HG02870 (cell line): ENCODE data around the gene CYP2W1.
"Not testable (repeated sequence)": the region's sequence is repeated elsewhere in the genome, so short reads cannot be mapped to it uniquely, and the experiment has no call there.

Experiments
- ATAC-seq: cut with Tn5 transposase; IDR thresholded peaks from one replicate; pipeline ENCODE4 v1.9.1; 2021; ENCODE audit warnings: mild to moderate bottlenecking, moderate library complexity; ENCODE audit not compliant: unreplicated experiment

CYP2W1 gene, protein sequence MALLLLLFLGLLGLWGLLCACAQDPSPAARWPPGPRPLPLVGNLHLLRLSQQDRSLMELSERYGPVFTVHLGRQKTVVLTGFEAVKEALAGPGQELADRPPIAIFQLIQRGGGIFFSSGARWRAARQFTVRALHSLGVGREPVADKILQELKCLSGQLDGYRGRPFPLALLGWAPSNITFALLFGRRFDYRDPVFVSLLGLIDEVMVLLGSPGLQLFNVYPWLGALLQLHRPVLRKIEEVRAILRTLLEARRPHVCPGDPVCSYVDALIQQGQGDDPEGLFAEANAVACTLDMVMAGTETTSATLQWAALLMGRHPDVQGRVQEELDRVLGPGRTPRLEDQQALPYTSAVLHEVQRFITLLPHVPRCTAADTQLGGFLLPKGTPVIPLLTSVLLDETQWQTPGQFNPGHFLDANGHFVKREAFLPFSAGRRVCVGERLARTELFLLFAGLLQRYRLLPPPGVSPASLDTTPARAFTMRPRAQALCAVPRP

GRCh38 chr7:983004-983615 lies at the start of gene CYP2W1:
CYP2W1 (plus strand) TSS chr7:983181; CDS start chr7:983212, 31 bp downstream.
- no peak for ATAC-seq

- ATAC-seq: no peak
Observed at GRCh38 chr7:934469-935163, 48.4 kb upstream of the CYP2W1 start.

- no peak for ATAC-seq
Observed at GRCh38 chr7:935164-935873, 47.7 kb upstream of the CYP2W1 start.

- ATAC-seq: no peak
Observed at GRCh38 chr7:935874-936385, 47.1 kb upstream of the CYP2W1 start.

- peak; percentile 84 for ATAC-seq
Observed at GRCh38 chr7:936386-937054, 46.5 kb upstream of the CYP2W1 start.

DNA sequence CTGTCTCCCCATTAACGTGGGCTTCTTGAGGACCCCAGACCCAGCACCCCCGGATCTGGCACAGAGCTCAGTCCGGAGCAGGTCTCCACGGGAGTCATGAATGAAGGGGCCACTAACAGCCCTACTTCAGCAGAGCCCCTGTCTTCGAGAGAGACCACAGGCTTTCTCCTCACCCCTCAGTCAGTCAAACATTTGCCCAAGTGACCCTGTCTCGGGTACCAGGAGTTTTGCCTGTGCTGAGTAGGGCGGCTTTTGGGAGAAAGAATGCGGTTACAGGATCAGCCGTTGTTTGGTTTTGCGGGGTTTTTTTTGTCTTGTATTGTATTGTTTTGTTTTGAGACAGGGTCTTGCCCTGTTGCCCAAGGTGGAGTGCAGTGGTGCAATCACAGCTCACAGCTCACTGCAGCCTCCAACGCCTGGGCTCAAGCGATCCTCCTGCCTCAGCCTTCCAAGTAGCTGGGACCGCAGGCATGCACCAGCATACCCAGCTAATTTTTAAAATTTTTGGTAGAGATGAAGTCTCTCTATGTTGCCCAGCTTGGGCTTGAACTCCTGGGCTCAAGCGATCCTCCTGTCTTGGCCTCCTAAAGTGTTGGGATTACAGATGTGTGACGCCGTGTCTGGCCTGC lies 45.0 kb upstream of the CYP2W1 start:
- no peak for ATAC-seq

- no peak for ATAC-seq
Observed at GRCh38 chr7:938546-939185, 44.3 kb upstream of the CYP2W1 start.

GRCh38 chr7:939843-940242 lies 43.1 kb upstream of the CYP2W1 start:
- no peak for ATAC-seq

DNA sequence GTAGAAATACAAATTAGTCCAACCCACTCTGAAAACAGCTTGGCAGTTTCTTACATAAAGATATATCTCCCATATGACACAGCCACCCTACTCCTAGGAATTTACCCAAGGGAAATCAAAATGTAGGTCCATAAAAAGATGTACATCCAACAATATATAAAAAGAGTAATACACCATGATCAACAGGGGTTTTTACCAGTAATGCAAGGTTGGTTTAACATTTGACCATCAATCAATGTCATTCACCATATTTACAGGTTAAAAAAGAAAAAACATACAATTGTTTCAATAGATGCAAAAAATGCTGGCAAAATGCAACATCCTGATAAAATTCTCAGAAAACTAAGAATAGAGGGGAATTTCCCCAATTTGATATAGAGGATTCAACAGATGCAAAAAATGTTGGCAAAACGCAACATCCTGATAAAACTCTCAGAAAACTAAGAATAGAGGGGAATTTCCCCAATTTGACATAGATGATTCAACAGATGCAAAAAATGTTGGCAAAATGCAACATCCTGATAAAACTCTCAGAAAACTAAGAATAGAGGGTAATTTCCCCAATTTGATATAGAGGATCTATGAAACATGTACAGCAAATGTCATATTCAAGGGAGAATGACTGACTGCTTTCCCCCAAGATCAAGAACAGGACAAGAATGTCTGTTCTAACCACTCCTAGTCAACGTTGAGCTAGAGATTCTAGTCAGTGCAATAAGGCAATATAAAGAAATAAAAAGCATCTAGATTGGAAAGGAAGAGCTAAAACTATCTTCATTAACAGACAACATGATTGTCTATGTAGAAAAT lies 42.2 kb upstream of the CYP2W1 start:
- no peak for ATAC-seq

- ATAC-seq: not testable (repeated sequence)
Observed at GRCh38 chr7:943793-944192, 39.2 kb upstream of the CYP2W1 start.

DNA sequence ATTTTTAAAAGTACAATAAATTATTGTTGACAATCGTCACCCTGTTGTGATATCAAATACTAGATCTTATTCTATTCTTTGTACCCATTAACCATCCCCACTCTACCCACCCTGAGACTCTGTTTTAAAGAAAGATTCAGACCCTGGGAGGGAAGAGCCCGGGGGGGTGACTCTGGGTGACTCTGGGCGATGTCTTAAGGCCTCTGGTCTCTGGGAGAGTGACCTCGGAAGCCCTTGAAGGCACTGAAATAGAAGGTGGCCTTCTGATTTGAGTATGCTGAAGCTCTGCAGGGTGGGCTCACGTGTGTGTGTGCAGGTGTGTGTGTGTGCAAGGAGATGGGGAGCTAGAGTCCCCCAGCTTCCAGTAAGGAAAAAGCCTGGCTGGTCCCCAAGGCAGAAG lies 38.2 kb upstream of the CYP2W1 start:
- ATAC-seq: no peak

DNA sequence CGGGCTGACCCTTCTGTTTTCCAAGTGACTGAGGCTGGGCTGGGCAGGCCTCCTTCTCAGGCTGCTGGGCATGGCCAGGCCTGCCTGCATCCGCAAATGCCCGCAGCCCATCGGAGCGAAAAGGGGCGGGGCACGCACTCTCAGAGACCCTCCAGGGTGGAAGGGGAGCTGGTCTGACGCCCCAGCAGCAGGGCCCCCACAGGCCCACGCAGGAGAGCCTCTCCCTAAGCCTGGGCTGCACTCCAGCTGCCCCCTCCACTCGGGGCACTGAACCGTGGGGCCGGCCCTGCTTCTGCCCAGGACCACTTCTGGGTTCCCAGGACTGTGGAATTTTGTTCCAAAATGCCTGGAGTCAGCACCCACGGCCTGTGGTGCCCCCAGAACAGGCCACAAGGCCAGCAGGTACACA lies 37.8 kb upstream of the CYP2W1 start:
- ATAC-seq: no peak

DNA sequence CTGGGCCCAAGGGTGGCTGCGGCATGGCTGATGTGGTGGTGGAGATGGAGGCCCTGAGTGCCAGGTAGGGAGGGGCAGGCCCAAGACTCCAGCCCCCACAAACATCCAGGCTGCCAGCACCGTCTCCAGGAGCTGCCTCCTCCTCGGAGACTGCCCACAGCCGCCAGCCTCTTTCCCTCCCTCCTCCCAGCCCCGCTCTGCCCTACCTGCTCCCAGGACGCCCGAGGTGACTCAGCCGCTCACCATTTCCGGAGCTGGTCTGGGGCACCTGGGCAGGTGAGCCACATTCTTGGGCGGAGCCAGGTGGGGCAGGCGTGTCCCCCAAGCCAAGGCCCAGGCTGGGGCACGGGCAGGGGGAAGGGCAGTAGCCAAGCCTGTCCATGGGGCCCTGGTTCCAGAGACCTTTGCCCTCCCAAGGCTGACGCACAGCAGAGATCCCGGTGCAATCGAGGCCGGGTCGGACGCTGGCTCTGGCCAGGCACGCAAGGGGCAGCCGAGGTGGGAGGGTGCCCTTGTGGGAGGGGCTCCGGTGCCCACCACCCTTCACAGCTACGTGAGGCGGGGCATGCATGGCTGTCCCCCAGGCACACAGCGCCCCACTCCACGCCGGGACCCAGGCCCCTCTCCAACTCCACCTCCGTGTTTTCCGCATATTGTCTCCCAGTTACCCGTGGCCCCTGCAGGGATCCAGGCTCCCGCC lies 37.3 kb upstream of the CYP2W1 start:
- ATAC-seq: no peak

GRCh38 chr7:946256-946996 lies 36.6 kb upstream of the CYP2W1 start:
- no peak for ATAC-seq

- no peak for ATAC-seq
Observed at GRCh38 chr7:947391-948210, 35.4 kb upstream of the CYP2W1 start.
